ENCODE measurements around the gene IGFBP6. TPM values are rescaled to one million over a fixed set of nuclear protein-coding genes. Genes with fewer than 3 reads are reported as not detected.
A peak's percentile ranks its signal among the peaks of the same experiment; 100 is the strongest.

Gene IGFBP6
- total RNA-seq, 1 experiment from 2014 or later, result 6.4 TPM

- TF ChIP-seq, protein P1, sequence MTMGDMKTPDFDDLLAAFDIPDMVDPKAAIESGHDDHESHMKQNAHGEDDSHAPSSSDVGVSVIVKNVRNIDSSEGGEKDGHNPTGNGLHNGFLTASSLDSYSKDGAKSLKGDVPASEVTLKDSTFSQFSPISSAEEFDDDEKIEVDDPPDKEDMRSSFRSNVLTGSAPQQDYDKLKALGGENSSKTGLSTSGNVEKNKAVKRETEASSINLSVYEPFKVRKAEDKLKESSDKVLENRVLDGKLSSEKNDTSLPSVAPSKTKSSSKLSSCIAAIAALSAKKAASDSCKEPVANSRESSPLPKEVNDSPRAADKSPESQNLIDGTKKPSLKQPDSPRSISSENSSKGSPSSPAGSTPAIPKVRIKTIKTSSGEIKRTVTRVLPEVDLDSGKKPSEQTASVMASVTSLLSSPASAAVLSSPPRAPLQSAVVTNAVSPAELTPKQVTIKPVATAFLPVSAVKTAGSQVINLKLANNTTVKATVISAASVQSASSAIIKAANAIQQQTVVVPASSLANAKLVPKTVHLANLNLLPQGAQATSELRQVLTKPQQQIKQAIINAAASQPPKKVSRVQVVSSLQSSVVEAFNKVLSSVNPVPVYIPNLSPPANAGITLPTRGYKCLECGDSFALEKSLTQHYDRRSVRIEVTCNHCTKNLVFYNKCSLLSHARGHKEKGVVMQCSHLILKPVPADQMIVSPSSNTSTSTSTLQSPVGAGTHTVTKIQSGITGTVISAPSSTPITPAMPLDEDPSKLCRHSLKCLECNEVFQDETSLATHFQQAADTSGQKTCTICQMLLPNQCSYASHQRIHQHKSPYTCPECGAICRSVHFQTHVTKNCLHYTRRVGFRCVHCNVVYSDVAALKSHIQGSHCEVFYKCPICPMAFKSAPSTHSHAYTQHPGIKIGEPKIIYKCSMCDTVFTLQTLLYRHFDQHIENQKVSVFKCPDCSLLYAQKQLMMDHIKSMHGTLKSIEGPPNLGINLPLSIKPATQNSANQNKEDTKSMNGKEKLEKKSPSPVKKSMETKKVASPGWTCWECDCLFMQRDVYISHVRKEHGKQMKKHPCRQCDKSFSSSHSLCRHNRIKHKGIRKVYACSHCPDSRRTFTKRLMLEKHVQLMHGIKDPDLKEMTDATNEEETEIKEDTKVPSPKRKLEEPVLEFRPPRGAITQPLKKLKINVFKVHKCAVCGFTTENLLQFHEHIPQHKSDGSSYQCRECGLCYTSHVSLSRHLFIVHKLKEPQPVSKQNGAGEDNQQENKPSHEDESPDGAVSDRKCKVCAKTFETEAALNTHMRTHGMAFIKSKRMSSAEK (CRISPR knock-in tag; IDR thresholded peaks at IDR 0.05; ENCODE audit: borderline replicate concordance), result no peak
- TF ChIP-seq EMX1 (CRISPR knock-in tag; IDR thresholded peaks at IDR 0.05) (no peak), ATF2 (CRISPR knock-in tag; IDR thresholded peaks at IDR 0.05; ENCODE audit: borderline replicate concordance, low read depth) (no peak), CBFB (CRISPR knock-in tag; IDR thresholded peaks at IDR 0.05; ENCODE audit: low read depth) (no peak), IRF2 (CRISPR knock-in tag; IDR thresholded peaks at IDR 0.05; ENCODE audit: borderline replicate concordance, low read depth) (no peak), ELF4 (CRISPR knock-in tag; IDR thresholded peaks at IDR 0.05; ENCODE audit: low read depth) (no peak), MYBL2 (CRISPR knock-in tag; IDR thresholded peaks at IDR 0.05) (no peak), JUN (CRISPR knock-in tag; IDR thresholded peaks at IDR 0.05) (no peak), ATF1 (CRISPR knock-in tag; IDR thresholded peaks at IDR 0.05) (no peak), SOX15 (CRISPR knock-in tag; IDR thresholded peaks at IDR 0.05) (no peak), SP1 (CRISPR knock-in tag; conservative IDR thresholded peaks at IDR 0.05) (no peak), ZNF423 (CRISPR knock-in tag; IDR thresholded peaks at IDR 0.05) (no peak)
- TF ChIP-seq, protein P2, sequence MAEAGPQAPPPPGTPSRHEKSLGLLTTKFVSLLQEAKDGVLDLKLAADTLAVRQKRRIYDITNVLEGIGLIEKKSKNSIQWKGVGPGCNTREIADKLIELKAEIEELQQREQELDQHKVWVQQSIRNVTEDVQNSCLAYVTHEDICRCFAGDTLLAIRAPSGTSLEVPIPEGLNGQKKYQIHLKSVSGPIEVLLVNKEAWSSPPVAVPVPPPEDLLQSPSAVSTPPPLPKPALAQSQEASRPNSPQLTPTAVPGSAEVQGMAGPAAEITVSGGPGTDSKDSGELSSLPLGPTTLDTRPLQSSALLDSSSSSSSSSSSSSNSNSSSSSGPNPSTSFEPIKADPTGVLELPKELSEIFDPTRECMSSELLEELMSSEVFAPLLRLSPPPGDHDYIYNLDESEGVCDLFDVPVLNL (CRISPR knock-in tag; IDR thresholded peaks at IDR 0.05; ENCODE audit: borderline replicate concordance, low read depth), result no peak
These were observed 33.5 kb upstream of the IGFBP6 start (continued) for GRCh38 chr12:53063708-53064612.

- CTCF ChIA-PET, result interaction anchor here (0.6 to 11.2 kb wide), 32 partner anchors 10 to 1847 kb away, joined by 3 to 474 read pairs (median 10); partner anchors contain the start of genes AAAS, CSAD, ESPL1 and IGFBP6
- ATAC-seq (no peak), DNase-seq (ENCODE audit: low spot score) (peak; percentile 4)
- POLR2A ChIA-PET, result no interaction called here
- H3K36me3 Mint-ChIP-seq, result no peaks in the 10 kb centered on the region
- no peak overlapping the region for H3K4me3 Mint-ChIP-seq
- H3K27ac Mint-ChIP-seq, result no peak overlapping the region
- H3K27me3 Mint-ChIP-seq (ENCODE audit: low read depth), result peaks cover 31% of the 10 kb centered on the region
- no peak for TF ChIP-seq SP1 (CRISPR knock-in tag; conservative IDR thresholded peaks at IDR 0.05)
- no peak for TF ChIP-seq ZNF671 (CRISPR knock-in tag; IDR thresholded peaks at IDR 0.05)
- TF ChIP-seq ZBTB21 (CRISPR knock-in tag; IDR thresholded peaks at IDR 0.05; ENCODE audit: borderline replicate concordance), result no peak
- no peak for TF ChIP-seq ELF4 (CRISPR knock-in tag; IDR thresholded peaks at IDR 0.05; ENCODE audit: low read depth)
- TF ChIP-seq RORB (CRISPR knock-in tag; IDR thresholded peaks at IDR 0.05), result no peak
- no peak for TF ChIP-seq TP53 (CRISPR knock-in tag; IDR thresholded peaks at IDR 0.05)
- TF ChIP-seq, protein P3, sequence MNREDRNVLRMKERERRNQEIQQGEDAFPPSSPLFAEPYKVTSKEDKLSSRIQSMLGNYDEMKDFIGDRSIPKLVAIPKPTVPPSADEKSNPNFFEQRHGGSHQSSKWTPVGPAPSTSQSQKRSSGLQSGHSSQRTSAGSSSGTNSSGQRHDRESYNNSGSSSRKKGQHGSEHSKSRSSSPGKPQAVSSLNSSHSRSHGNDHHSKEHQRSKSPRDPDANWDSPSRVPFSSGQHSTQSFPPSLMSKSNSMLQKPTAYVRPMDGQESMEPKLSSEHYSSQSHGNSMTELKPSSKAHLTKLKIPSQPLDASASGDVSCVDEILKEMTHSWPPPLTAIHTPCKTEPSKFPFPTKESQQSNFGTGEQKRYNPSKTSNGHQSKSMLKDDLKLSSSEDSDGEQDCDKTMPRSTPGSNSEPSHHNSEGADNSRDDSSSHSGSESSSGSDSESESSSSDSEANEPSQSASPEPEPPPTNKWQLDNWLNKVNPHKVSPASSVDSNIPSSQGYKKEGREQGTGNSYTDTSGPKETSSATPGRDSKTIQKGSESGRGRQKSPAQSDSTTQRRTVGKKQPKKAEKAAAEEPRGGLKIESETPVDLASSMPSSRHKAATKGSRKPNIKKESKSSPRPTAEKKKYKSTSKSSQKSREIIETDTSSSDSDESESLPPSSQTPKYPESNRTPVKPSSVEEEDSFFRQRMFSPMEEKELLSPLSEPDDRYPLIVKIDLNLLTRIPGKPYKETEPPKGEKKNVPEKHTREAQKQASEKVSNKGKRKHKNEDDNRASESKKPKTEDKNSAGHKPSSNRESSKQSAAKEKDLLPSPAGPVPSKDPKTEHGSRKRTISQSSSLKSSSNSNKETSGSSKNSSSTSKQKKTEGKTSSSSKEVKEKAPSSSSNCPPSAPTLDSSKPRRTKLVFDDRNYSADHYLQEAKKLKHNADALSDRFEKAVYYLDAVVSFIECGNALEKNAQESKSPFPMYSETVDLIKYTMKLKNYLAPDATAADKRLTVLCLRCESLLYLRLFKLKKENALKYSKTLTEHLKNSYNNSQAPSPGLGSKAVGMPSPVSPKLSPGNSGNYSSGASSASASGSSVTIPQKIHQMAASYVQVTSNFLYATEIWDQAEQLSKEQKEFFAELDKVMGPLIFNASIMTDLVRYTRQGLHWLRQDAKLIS (CRISPR knock-in tag; IDR thresholded peaks at IDR 0.05; ENCODE audit: borderline replicate concordance), result no peak
- peaks cover 20% of the 10 kb centered on the region for H3K4me1 Mint-ChIP-seq
- H3K9me3 Mint-ChIP-seq, result no peaks in the 10 kb centered on the region
These were observed 32.6 kb upstream of the IGFBP6 start for GRCh38 chr12:53064613-53065436.

All from WTC11 (cell line).